Motor neuron (in vitro differentiated cells): ENCODE results near the gene INSYN2B. TPM values are rescaled to one million over a fixed set of nuclear protein-coding genes. Genes with fewer than 3 reads are reported as not detected.

Experiments
- ATAC-seq, 8 experiments: fragments of 200-7000 bp; cut with Tn5 transposase; replicated peaks in 6 of 8; 2 replicates each; pipeline ENCODE4 v1.8.0; 2021; ENCODE audit warnings: mild to moderate bottlenecking in 8 of 8, moderate library complexity in 8 of 8
- H3K27ac ChIP-seq, 2 donors: fragments of 250-450 bp; sonication (Bioruptor Pico); 2 replicates each; pipeline ENCODE4 v1.9.0; 2021; ENCODE audit warnings: antibody characterized with exemption in 2 of 2, mild to moderate bottlenecking in 2 of 2, moderate library complexity in 1 of 2
- H3K4me1 ChIP-seq, 2 donors: fragments of 250-450 bp; sonication (Bioruptor Pico); replicated peaks in 1 of 2; 2 replicates each; pipeline ENCODE4 v1.6.1; 2021; ENCODE audit warnings: antibody characterized with exemption in 2 of 2, mild to moderate bottlenecking in 2 of 2, moderate library complexity in 1 of 2
- H3K4me3 ChIP-seq, 5 donors: fragments of 250-450 bp; sonication (Bioruptor Pico); 2 replicates each; pipeline ENCODE4 v1.9.0; 2021; ENCODE audit warnings: antibody characterized with exemption in 5 of 5, mild to moderate bottlenecking in 5 of 5, moderate library complexity in 4 of 5
- WGBS, 10 experiments: fragments of 450-650 bp; shearing (Covaris generic); methylation state at CpG; one replicate each; pipeline ENCODE4 v1.0.0; 2022; 5-methylcytosine and 5-hydroxymethylcytosine counted together
- in situ Hi-C, 9 experiments: fragments of 400-800 bp; cut with MboI; loops; one replicate each; pipeline ENCODE4 v1.15.0; 2021; ENCODE audit warnings: low sequenced_read_pairs in 9 of 9, low pct_unique_long_range_greater_than_20kb in 2 of 9; ENCODE audit not compliant: unreplicated experiment in 9 of 9
- total RNA-seq, 8 experiments: library from RNA; unstranded; fragments of 300-600 nt; gene quantifications; 2 replicates each; pipeline versions ENCODE4 v1.2.3 to v1.2.4, GENCODE V29; 2022

INSYN2B gene
- total RNA-seq, 8 experiments from 2014 or later, result 0.29 to 21.2 (median 5.0) TPM

GRCh38 chr5:169993485-169993790 is 13.1 kb upstream of the INSYN2B start:
- ATAC-seq, result peak in 1 of 8 experiments; percentile 22
- Histone ChIP-seq H3K4me3 (no peak overlapping the region), H3K27ac (no peak overlapping the region), H3K4me1 (peaks cover 6 to 10% of the 10 kb centered on the region in 2 donors)
- WGBS, 10 experiments, result 0 to 67% (median 40%) methylated on average over 1 to 2 of the region's 2 CpGs; no CpG with 5 or more reads in 7 of the 10 experiments
- in situ Hi-C loops, result no loop called here

- ATAC-seq, result peak in 1 of 8 experiments; percentile 17
- WGBS, 10 experiments, result 75 to 100% (median 100%) methylated on average over 2 of the region's 2 CpGs; no CpG with 5 or more reads in 4 of the 10 experiments
- H3K4me1 ChIP-seq, result peaks cover 6 to 10% of the 10 kb centered on the region in 2 donors
- H3K27ac ChIP-seq, result no peak overlapping the region
- in situ Hi-C loops, result no loop called here
- no peak overlapping the region for H3K4me3 ChIP-seq
Measured at GRCh38 chr5:169992789-169993484, 12.6 kb upstream of the INSYN2B start.

- no peak for ATAC-seq
- Histone ChIP-seq H3K4me3 (no peak overlapping the region), H3K4me1 (peaks cover 6 to 10% of the 10 kb centered on the region in 2 donors), H3K27ac (no peak overlapping the region)
- WGBS, 10 experiments, result 42 to 100% (median 86%) methylated on average over 1 to 5 of the region's 8 CpGs; no CpG with 5 or more reads in 1 of the 10 experiments
- in situ Hi-C loops, result no loop called here
Measured at GRCh38 chr5:169991115-169991869, 11.0 kb upstream of the INSYN2B start.

- Histone ChIP-seq H3K27ac (no peak overlapping the region), H3K4me3 (no peak overlapping the region), H3K4me1 (peaks cover 6 to 10% of the 10 kb centered on the region in 2 donors)
- WGBS, 10 experiments, result 11 to 80% (median 50%) methylated on average over 1 of the region's 1 CpG; no CpG with 5 or more reads in 5 of the 10 experiments
- in situ Hi-C loops, result loop anchor here in 1 of 9 experiments (10.0 kb wide), 1 partner anchor 295 kb away; no protein-coding TSS in a partner anchor
- ATAC-seq, result peak in 3 of 8 experiments; percentile 18 to 58 (median 44)
Measured at GRCh38 chr5:169989365-169989764, 9.1 kb upstream of the INSYN2B start.

- peak in 3 of 8 experiments; percentile 62 to 87 (median 69) for ATAC-seq
- Histone ChIP-seq H3K4me3 (no peak overlapping the region), H3K27ac (no peak overlapping the region), H3K4me1 (peaks cover 6 to 10% of the 10 kb centered on the region in 2 donors)
- WGBS, 10 experiments, result 50 to 100% (median 89%) methylated on average over 1 of the region's 1 CpG; no CpG with 5 or more reads in 3 of the 10 experiments
- in situ Hi-C loops, result loop anchor here in 1 of 9 experiments (10.0 kb wide), 1 partner anchor 294 kb away; no protein-coding TSS in a partner anchor
Measured at GRCh38 chr5:169988947-169989346, 8.7 kb upstream of the INSYN2B start.

GRCh38 chr5:169988206-169988605 is 7.9 kb upstream of the INSYN2B start:
- Histone ChIP-seq H3K27ac (no peak overlapping the region), H3K4me3 (no peak overlapping the region), H3K4me1 (peaks cover 5 to 9% of the 10 kb centered on the region in 2 donors)
- WGBS, 10 experiments, result 74 to 100% (median 94%) methylated on average over 1 to 4 of the region's 4 CpGs
- in situ Hi-C loops, result loop anchor here in 1 of 9 experiments (10.0 kb wide), 1 partner anchor 293 kb away; no protein-coding TSS in a partner anchor
- no peak for ATAC-seq

GRCh38 chr5:169979871-169980270 is 424 bp downstream of the INSYN2B start:
- ATAC-seq, result no peak
- peak overlapping the region; percentile 25 to 39 (median 28) for H3K4me3 ChIP-seq
- WGBS, 10 experiments, result 0 to 10% (median 0%) methylated on average over 1 to 3 of the region's 3 CpGs; no CpG with 5 or more reads in 5 of the 10 experiments
- H3K4me1 ChIP-seq, result peaks cover 31 to 34% of the 10 kb centered on the region in 2 donors
- H3K27ac ChIP-seq, result peak overlapping the region in 1 of 2 donors; percentile 17
- in situ Hi-C loops, result loop anchor here in 1 of 9 experiments (10.0 kb wide), 1 partner anchor 285 kb away; no protein-coding TSS in a partner anchor

- H3K27ac ChIP-seq, result no peak overlapping the region
- WGBS, 10 experiments, result 13 to 65% (median 36%) methylated on average over 2 to 7 of the region's 7 CpGs; no CpG with 5 or more reads in 4 of the 10 experiments
- peaks cover 31 to 34% of the 10 kb centered on the region in 2 donors for H3K4me1 ChIP-seq
- ATAC-seq, result peak in 1 of 8 experiments; percentile 10
- H3K4me3 ChIP-seq, result peak overlapping the region in 4 of 5 donors; percentile 25 to 39 (median 32)
- in situ Hi-C loops, result no loop called here
Measured at GRCh38 chr5:169978714-169979113, 1.6 kb downstream of the INSYN2B start.

GRCh38 chr5:169974121-169974770 is 6.0 kb downstream of the INSYN2B start:
- no peak overlapping the region for H3K27ac ChIP-seq
- H3K4me3 ChIP-seq, result no peak overlapping the region
- no peak for ATAC-seq
- WGBS, 10 experiments, result 14 to 100% (median 79%) methylated on average over 1 to 4 of the region's 6 CpGs
- in situ Hi-C loops, result no loop called here
- peaks cover 38 to 50% of the 10 kb centered on the region in 2 donors for H3K4me1 ChIP-seq

GRCh38 chr5:169973056-169973455 is 7.2 kb downstream of the INSYN2B start:
- Histone ChIP-seq H3K4me3 (no peak overlapping the region), H3K27ac (no peak overlapping the region), H3K4me1 (peaks cover 32 to 43% of the 10 kb centered on the region in 2 donors)
- ATAC-seq, result peak in 1 of 8 experiments; percentile 17
- WGBS, 10 experiments, result 19 to 80% (median 31%) methylated on average over 2 to 3 of the region's 3 CpGs; no CpG with 5 or more reads in 2 of the 10 experiments
- in situ Hi-C loops, result no loop called here

GRCh38 chr5:169971780-169972179 is 8.5 kb downstream of the INSYN2B start:
- Histone ChIP-seq H3K4me1 (peaks cover 29 to 39% of the 10 kb centered on the region in 2 donors), H3K27ac (peak overlapping the region in 1 of 2 donors; percentile 45), H3K4me3 (no peak overlapping the region)
- in situ Hi-C loops, result no loop called here
- 75 to 100% (median 100%) methylated on average over 1 of the region's 1 CpG; no CpG with 5 or more reads in 7 of the 10 experiments for WGBS, 10 experiments
- no peak for ATAC-seq

GRCh38 chr5:169970911-169971765 is 9.2 kb downstream of the INSYN2B start:
- peaks cover 26 to 33% of the 10 kb centered on the region in 2 donors for H3K4me1 ChIP-seq
- H3K4me3 ChIP-seq, result no peak overlapping the region
- peak overlapping the region; percentile 11 to 45 for H3K27ac ChIP-seq
- WGBS, 10 experiments, result 0 to 67% (median 33%) methylated on average over 1 to 5 of the region's 8 CpGs; no CpG with 5 or more reads in 2 of the 10 experiments
- in situ Hi-C loops, result no loop called here
- peak in 7 of 8 experiments; percentile 81 to 97 (median 95) for ATAC-seq
